HG03378 (cell line): ENCODE measurements around the gene ZFAND3.
"Not testable (repeated sequence)": the region's sequence is repeated elsewhere in the genome, so short reads cannot be mapped to it uniquely, and the experiment has no call there.

ENCODE experiments used
- ATAC-seq: cut with Tn5 transposase; IDR thresholded peaks from one replicate; pipeline ENCODE4 v1.9.1; 2021; ENCODE audit warnings: mild to moderate bottlenecking, moderate library complexity; ENCODE audit not compliant: unreplicated experiment

ZFAND3 gene

GRCh38 chr6:37862992-37863391, 43.5 kb downstream of the ZFAND3 start:
- no peak for ATAC-seq

DNA sequence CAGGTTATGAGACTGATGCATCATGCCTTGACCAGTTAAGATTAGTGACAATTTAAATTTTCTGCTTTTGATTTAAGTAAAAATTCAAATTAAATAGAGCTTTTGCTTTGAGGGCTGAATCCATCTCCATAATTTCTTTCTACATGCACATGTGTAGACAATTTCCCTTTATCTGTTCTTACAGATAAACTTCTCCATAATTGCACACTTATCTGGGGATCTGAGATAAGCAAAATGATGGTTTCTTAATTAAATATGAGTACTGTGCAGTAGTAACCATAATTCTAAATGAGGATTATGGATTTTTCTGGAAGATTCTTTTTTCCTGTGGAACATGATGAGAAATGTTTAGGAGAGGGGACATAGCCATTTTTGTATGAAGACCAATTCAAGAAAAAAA, 44.7 kb downstream of the ZFAND3 start:
- no peak for ATAC-seq

GRCh38 chr6:37865504-37865903, 46.0 kb downstream of the ZFAND3 start:
- ATAC-seq: no peak

- ATAC-seq: no peak
Observed at GRCh38 chr6:37866590-37867507, 47.3 kb downstream of the ZFAND3 start.

GRCh38 chr6:37867756-37868446, 48.4 kb downstream of the ZFAND3 start:
- ATAC-seq: no peak

GRCh38 chr6:37868447-37868825, 48.9 kb downstream of the ZFAND3 start:
- ATAC-seq: no peak

DNA sequence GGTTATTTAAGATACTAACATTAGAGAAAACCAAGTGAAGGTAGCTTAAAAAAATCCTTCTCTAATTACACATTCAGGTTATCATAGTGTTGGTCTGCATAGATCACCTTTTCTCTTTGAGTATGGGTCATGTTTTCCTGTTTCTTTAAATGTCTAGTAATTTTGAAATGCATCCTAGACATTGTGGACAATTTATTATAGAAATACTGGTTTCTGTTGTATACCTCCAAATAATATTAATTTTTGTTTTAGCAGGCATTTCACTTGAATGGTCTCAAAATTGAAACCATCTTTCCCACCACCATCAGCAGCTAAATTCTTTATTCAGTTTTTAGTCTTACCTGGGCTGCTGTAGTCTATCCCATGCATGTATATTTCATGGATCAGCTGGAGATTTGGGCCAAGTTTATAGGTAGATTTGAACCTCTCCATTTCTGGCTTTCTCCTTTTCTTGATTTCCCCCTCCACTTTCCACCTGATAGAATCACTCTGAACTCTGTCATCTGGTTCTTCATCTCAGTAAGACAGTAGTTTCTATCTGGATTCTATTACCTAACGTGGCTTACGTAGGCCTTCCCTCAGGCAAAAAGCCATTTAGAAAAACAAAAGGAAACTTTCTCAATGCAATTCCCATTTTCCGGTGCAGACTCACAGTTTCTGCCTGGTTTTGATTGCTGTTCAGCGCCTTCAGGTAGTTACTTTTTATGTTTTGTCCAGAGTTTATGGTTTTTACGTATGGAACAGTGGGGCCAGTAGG, 52.3 kb downstream of the ZFAND3 start:
- no peak for ATAC-seq

DNA sequence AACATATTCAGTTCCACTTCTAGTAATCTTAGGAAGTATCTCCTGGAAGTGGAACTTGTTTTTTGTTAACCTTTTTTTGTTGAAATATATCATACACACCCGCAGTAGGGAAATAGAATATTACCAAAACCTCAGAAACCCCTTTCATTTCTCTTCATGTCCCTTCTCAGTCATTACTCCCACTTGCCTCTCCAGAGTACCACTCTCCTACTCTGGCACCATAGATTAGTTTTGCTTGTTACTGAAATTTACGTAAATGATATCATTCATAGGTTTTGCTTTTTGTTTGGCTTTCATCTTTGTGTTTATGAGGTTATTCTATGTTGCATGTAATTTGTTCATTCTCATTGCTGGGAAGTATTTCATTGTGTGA, 52.8 kb downstream of the ZFAND3 start:
- no peak for ATAC-seq

DNA sequence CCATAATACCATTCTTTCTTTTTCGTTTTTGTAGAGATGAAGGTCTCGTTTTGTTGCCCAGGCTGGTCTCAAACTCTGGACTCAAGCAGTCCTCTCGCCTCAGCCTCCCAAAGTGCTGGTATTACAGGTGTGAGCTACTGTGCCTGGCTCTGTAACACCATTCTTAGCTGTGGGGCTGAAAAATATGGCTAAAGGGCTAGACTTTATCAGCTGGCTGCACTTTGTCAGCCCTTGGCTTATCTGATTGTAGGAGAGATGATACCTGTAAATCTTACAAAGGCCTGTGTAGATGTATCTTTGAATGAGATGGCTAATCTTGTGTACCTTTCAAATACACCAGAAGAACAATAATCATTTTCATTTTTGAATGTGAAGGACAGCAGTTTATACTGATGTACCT, 55.2 kb downstream of the ZFAND3 start:
- ATAC-seq: no peak

- ATAC-seq: no peak
Observed at GRCh38 chr6:37875561-37876309, 56.2 kb downstream of the ZFAND3 start.

- ATAC-seq: no peak
Observed at GRCh38 chr6:37876843-37877242, 57.3 kb downstream of the ZFAND3 start.

GRCh38 chr6:37877373-37878149, 58.0 kb downstream of the ZFAND3 start:
- ATAC-seq: no peak

GRCh38 chr6:37878150-37878710, 58.7 kb downstream of the ZFAND3 start:
- no peak for ATAC-seq

DNA sequence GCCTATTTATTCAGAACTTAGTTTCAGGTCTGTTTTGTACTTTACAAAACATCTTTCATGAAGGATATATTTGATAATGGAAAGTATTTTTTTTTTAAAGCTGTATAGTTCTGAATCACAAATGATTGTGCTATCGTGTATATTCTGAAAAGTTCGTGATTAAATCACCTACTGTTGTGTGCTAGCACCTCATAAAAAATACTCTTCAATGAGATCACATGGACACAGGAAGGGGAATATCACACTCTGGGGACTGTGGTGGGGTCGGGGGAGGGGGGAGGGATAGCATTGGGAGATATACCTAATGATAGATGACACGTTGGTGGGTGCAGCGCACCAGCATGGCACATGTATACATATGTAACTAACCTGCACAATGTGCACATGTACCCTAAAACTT, 61.1 kb downstream of the ZFAND3 start:
- not testable (repeated sequence) for ATAC-seq

GRCh38 chr6:37882292-37882691, 62.8 kb downstream of the ZFAND3 start:
- no peak for ATAC-seq

DNA sequence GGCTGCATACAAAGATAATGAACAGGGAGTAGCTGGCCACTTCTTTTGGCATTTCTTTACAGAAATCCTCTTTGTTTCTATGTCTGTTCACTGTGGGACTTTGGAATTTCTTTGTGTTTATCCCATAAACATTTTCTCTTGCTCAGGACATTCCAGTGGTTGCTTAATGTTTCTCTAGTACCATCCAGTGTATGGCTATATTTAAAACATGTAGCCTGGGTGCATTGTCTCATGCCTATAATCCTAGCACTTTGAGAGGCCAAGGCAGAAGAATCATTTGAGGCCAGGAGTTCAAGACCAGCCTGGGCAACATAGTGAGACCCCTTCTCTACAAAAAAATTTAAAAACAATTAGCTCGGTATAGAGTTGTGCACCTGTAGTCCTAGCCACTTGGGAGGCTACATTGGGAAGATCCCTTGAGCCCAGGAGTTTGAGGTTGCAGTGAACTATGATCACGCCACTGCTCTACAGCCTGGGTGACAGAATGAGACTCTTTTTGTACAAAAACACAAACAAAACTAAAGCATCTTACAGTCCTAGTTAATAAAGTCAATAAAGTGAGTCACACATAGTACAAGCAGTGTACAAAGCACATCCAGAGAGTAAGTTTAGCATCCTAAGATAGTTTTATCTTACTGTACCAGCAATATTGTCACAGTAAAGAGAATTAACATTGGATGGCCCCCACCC, 63.3 kb downstream of the ZFAND3 start:
- no peak for ATAC-seq

DNA sequence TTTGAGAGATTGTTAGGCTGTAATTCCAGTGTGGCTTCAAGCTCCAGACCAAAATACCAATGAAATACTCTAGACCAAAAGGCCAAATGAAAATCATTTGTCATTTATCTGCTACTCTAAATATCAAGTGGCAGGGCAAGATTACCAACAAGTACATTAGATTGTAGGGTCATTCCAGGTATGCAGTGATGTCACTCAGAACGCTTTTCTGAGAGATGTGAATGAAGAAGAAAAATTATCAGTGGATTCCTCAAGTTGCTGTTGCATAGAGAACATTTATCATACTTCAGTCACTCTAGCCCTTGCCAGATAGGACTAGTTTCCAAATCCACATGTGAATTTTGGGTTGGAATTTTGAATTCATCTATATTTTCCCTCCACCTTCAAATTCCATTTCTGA, 65.0 kb downstream of the ZFAND3 start:
- ATAC-seq: no peak

- no peak for ATAC-seq
Observed at GRCh38 chr6:37889051-37889450, 69.5 kb downstream of the ZFAND3 start.

DNA sequence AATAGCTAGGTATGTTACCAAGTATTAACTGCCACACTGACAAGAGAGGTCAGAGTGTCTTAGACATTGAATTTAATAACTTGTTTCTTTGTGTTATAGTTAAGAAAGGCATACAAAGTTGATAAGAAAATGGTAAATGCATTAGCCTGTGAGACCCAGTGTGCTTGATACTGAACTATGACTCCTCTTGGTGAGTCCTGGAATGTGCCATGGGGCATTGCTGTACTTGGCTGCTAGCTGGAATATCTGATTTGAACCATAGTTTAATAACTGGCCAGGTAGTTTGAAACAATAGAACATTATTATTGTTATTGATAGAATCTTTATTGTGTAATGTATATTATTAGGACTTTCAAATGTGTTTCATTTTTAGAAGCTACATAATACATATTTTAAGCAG, 70.0 kb downstream of the ZFAND3 start:
- no peak for ATAC-seq
